GM18951 (cell line): ENCODE data around the gene SGCD.

Source experiments
- POLR2A ChIP-seq: IDR thresholded peaks from 4 replicates; pipeline ENCODE4 v1.6.1; 2011; ENCODE audit warnings: mild to moderate bottlenecking; ENCODE audit not compliant: insufficient read length, insufficient read depth; ENCODE audit errors: extremely low read depth
- in situ Hi-C: fragments of 300-500 bp; cut with MboI; formaldehyde crosslinking; loops from one replicate; pipeline ENCODE4 v1.12.0; 2022; ENCODE audit warnings: low sequenced_read_pairs, mixed read lengths, inconsistent platforms; ENCODE audit not compliant: unreplicated experiment

Gene SGCD

DNA sequence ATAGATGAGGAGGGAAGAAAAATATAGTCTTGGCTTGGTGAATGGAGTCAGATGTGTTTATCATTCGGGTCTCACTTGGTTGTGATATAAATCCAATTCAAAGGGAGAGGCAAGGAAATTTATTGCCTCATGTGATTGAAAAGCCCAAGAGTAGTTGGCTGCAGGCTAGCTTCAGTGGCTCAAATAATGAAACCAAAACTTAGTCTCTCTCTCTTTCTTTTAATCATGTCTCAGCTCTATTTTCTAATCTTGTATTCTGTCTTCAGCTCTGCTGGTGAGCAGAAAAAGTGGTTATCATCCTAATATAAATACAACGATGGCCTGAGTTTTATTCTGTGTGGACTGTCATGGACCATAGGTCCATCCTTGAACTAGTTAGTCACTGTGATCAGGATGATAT is 288.9 kb downstream of the SGCD start:
- in situ Hi-C loops: no loop called here
- TF ChIP-seq POLR2A: no peak

DNA sequence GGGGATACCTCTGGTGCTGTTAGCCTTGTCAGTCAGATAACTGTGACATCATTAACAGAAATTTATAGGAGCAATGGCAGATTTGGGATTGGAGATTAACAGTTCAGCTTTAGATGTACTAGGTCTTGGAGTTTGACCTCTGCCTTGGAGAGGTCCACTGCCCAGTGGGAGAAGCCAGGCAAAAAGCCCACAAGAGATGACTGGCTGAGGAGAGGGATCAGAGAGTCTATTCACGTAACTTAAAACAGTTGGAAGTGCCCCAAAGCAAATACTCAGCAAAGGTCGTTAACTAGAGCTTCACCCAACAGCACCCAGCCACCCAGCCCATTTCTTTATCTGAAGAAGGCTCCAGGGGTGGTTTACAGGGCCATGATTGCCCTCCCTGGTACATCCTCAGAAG is 290.5 kb downstream of the SGCD start:
- no peak for TF ChIP-seq POLR2A
- in situ Hi-C loops: no loop called here

DNA sequence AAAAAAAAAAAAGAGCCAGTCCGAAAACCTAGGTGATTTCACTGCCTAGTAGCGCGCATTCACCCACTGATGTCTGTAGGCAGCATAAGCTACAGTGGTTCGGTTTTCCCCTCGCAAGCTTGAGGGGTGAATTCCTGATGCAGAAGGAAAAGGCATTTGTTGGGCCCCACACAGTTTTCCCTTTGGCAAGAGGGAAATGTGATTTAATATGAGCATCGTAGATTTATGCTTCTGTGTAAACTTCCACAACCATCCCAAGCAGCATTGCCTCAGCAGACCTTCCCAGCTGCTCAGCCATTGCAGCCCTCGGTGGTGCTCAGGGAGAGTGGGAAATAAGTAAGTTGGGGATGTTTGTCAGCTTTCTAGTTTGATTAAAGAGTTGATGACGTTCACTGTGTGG is 291.6 kb downstream of the SGCD start:
- in situ Hi-C loops: no loop called here
- TF ChIP-seq POLR2A: no peak

DNA sequence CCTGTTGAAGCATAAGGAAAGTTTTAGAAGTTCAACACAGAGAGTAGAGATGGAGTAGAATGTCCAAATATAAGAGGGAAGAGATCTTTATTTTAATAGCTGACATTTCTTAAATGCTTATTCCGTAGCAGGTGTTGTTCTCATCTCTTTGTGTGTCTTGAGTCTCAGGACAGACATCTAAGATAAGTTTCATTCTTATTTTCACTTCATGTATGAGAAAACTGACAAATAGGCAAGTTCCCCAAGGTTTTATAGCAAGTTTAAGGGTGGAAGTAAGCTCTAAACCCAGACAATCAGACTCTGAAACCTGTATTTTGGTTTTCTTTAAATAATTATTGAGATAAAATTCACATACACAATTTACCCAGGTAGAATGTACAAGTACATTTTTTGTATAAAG is 294.8 kb downstream of the SGCD start:
- in situ Hi-C loops: no loop called here
- TF ChIP-seq POLR2A: no peak

DNA sequence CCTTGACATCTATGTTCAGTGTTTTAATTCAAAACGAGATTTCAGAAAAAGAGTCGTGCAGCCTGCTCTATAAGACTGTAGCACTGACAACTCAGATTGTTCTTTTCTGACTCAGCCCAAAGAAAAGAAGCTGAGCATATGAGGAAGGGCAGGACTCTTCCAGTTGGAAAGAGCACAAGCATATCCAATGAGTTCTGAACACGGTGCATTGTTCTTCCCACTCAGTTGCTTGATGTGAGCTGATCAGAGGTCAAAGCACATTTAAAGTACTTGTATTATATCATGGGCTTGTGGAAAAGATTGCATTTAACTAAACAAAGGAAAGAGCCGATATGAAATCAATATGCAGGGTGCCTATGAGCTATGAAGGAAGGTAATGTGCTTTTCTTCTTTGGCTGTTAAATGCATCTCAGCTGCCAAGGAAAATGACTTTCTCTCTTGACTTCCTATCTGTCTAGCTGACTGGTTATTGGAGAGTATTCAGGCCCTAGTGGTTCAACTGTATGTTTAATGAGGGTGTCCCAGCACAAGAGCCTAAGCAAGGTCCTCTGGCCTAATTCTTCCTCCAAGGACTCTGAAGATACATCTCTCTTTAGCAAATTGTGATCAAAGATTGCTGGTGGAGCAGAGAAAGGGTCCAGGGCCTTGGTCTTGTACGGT is 296.5 kb downstream of the SGCD start:
- in situ Hi-C loops: no loop called here
- no peak for TF ChIP-seq POLR2A

DNA sequence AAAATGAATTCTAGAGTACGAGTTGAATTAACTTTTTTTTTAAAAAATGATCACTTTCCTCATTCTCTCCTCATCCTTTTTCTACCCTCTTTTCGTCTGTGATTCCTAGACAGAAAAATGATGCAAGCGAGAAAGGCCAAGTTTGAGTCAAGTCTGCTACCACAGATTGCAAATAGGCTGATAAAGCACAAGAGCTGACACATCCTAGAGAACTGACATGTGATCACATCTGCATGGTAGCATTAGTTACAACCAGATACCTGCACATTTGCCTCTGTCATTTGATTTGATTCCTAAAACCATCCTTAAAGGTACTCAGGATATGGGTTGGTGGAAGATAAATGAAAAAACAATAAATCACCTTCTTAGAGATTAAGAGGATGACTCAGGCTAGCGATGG is 297.7 kb downstream of the SGCD start:
- in situ Hi-C loops: no loop called here
- no peak for TF ChIP-seq POLR2A

DNA sequence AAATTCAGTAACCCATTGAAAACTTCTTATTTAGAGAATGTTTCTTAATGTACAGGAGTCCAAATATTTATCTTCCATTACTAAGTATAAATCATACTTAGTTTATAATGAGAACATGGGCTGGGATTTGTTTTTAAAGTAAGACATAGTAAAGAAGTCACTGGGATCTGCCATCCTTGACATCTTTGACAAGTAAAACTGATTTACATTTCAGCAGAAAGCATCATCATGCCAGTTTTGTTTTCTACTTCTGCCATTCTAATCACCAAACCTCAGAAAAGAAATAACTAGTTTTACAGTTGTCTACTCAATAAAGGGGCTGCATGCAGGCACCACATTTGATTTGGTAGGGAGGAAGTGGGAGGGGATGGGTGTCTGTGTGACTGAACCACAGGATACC is 301.5 kb downstream of the SGCD start:
- TF ChIP-seq POLR2A: no peak
- in situ Hi-C loops: no loop called here

DNA sequence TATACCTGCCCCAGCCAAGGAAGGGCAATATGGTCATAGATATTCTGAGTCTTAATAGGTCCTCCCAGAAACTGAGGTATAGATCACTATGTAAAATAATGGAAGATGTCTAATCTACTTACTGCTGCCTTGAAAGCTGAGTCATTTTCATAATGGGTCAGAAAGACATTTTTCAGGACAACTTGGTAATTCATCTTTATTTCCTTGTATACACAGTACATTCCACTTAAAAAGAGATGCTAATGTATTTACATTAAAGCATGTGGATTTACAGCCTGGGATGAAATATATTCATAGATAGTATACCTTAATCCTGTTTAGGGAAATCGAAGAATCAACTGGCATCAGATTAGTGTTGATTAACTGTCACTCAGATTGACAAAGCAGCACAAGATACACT is 304.0 kb downstream of the SGCD start:
- TF ChIP-seq POLR2A: no peak
- in situ Hi-C loops: no loop called here

DNA sequence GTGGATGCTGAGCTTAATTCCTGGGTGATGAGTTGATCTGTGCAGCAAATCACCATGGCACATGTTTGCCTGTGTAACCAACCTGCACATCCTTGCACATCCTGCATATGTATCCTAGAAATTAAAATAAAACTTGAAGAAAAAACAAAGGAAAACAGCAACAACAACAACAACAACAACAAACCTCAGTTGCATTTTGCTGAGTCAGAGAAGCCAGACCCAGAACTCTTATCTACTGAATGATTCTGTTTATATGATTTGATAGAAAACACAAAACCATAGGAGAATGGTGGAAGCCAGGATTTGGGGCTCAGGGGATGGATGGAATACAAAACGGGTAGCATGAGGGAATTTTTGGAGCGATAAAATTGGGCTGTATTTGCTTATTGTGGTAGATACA is 307.3 kb downstream of the SGCD start:
- TF ChIP-seq POLR2A: no peak
- in situ Hi-C loops: no loop called here

DNA sequence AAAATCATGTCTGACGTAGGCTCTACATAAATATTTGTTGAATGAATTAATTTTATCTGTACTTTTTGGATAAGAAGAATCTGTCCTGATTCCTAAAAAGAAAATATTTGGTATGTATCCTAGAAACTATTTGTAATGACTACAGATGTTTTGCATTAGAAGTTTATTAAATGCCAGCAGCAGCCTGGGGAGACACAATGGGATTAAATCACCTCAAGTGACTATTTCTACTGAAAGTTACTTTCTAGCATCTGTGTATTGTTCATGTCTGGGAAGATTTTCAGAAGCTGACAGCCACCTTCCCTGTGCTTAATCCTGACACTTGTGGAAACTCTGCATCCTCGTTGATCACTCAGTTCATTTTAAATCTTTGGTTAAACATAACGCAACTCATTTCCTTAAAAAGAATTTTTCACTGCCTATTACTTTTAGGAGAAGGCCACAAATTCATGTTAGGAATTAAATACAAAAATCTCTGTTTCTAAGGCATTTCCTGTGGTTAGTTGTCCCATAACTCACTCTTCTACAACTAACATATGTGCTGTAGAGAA is 313.8 kb downstream of the SGCD start:
- TF ChIP-seq POLR2A: no peak

DNA sequence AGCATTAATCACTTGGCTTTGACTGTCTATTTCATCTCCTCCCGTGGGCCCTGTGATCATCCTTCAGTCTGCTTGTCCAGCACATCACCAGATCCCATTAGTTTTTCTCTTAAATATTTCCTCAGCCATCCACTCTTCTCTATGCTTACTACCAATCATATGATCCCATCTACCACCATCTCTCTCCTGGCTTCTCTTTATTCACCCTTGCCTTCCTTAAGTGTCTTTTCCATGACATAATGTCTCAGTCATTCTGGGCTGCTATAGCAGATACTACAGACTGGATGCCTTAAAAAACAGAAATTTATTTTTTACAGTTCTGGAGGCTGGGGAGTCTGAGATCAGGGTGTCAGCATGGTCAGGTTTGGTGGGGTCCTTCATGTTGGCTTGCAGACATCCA is 314.7 kb downstream of the SGCD start:
- in situ Hi-C loops: no loop called here
- no peak for TF ChIP-seq POLR2A

More for the DNA sequence above, 313.8 kb downstream of the SGCD start:
- in situ Hi-C loops: no loop called here

DNA sequence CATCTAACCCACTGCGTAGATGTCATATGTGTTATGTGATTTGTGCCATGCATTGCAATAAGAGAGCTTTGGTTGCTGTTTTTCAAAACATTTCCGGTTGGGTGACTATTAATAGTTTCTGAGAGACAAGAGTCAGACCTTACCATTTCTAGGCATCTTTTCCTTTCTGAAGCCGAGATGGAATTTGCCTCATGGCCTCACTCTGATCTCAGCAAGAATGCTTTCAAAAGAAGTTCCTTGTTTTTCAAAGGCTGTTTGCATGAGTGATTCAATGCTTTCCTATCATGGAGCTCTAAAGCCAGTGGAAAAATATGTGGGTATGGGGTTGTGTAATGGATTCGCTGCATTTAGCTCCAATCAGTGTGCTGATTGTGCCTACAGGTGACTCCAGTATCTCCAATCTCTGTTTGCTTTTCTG is 320.1 kb downstream of the SGCD start:
- in situ Hi-C loops: no loop called here
- no peak for TF ChIP-seq POLR2A

DNA sequence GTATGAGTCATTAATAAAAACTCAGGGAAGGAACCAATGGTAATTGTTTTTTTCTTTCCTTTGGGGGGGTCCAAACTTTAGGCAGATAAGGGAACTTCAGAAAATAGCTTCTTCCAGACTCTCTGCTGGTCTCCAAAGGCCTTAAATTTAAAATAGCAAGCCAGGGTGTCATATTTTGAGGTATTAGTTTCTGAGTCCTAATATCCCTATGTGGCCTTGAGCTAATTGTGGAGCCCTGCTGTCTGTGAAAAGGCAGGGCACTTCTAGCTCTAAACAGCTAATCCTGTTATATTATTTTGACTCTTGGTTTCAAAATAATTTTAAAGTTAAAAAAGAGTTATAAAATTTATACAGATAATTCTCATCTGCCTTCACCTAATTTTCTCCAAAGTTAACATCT is 327.5 kb downstream of the SGCD start:
- in situ Hi-C loops: loop anchor here (25.0 kb wide), 1 partner anchor 483 kb away; the partner anchor contains the start of gene MED7
- TF ChIP-seq POLR2A: no peak

DNA sequence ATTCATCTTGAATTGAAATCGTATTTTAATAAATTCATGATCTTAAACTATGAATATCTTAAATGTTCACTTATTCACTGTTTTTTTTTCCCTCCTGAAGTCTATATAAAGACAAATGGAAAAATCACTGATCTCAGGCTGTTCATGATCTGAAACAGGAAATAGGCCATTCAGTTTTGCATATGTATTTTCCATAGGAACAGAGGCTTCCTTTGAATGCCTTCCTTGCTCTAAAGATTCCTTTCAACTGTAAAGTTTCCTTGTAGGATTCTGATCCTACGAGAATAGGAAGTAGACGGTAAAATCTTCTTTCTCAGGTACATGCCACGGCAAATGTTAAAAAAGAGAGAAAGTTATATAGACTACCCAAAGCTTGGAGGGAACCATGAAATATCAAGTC is 328.8 kb downstream of the SGCD start:
- no peak for TF ChIP-seq POLR2A
- in situ Hi-C loops: loop anchor here (25.0 kb wide), 1 partner anchor 482 kb away; the partner anchor contains the start of gene MED7

DNA sequence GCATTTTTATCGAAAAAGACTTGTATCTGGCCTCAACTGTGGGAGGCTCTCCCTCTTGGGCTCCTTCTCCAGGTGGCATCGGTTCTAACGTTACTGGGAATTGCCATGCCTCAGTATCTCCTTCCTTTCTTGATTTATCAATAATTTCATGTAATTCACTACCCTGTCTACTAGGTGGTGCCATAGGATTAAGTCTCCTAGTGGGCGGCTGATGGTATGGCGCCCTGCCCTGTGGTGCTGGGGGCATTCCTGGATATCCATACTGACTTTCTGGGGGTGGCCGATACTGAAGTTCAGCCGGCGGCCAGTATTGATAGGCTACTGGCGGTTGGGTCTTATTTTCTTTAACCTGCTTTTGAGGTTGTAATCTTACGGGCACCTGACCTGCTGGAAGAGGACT is 337.9 kb downstream of the SGCD start:
- in situ Hi-C loops: loop anchor here (25.0 kb wide), 1 partner anchor 472 kb away; the partner anchor contains the start of gene MED7

DNA sequence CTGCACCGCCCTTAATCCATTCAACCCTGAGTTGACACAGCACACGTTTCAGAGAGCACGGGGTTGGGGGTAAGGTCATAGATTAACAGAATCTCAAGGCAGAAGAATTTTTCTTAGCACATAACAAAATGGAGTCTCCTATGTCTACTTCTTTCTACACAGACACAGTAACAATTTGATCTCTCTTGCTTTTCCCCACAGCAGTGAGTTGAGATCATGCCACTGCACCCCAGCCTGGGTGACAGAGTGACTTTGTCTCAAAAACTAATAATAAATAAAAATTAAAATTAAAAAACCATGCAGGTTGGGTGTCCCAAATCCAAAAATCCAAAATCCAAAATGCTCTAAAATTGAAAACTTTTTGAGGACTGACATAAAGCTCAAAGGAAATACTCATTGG is 339.7 kb downstream of the SGCD start:
- in situ Hi-C loops: loop anchor here (25.0 kb wide), 1 partner anchor 471 kb away; the partner anchor contains the start of gene MED7
